Transverse colon (tissue), 4 donors: ENCODE measurements around the gene BCL11A.

Experiments
- POLR2A ChIP-seq: fragments of 450-650 bp; IDR thresholded peaks from one replicate; pipeline ENCODE4 v1.6.1; 2016; ENCODE audit warnings: antibody characterized with exemption, mild to moderate bottlenecking, moderate library complexity
- POLR2AphosphoS5 ChIP-seq, 3 donors: sonication (generic); formaldehyde crosslinking; IDR thresholded peaks; one replicate each; pipeline ENCODE4 v1.6.1; 2016; ENCODE audit warnings: antibody characterized with exemption in 3 of 3
- TF ChIP-seq, protein P1 (sequence below), 5 experiments: fragments of 200-600 bp in 3 of 5; fragments of 450-650 bp in 2 of 5; sonication (generic) in 3 of 5; IDR thresholded peaks; 1 replicate in 2 of 5; 2 replicates in 3 of 5; pipeline ENCODE4 v1.5.1; 2016 to 2017; ENCODE audit warnings: antibody characterized with exemption in 5 of 5, inconsistent platforms in 3 of 5, mild to moderate bottlenecking in 2 of 5, moderate library complexity in 1 of 5

DNA sequence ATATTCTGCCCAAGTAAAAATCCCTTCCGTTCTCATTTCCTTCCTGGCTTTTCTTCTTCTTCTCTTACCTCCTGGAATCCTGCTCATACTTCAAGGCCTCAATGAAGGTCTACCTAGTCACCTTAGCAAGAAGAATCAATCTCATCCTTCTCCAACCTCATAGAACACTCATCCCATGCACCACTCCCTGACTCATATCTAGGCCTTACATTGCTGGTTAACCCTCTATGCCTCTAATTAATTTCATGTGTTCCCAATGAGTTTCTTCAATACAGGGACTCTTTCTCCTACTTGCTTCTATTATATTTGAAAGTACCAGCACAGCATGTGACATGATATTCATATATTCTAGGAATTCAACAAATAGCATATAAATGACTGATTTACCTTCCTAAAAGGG is 63.0 kb downstream of the BCL11A start:
- TF ChIP-seq POLR2A (no peak), POLR2AphosphoS5 (IDR thresholded peaks at IDR 0.05) (no peak)
- TF ChIP-seq, protein P1, sequence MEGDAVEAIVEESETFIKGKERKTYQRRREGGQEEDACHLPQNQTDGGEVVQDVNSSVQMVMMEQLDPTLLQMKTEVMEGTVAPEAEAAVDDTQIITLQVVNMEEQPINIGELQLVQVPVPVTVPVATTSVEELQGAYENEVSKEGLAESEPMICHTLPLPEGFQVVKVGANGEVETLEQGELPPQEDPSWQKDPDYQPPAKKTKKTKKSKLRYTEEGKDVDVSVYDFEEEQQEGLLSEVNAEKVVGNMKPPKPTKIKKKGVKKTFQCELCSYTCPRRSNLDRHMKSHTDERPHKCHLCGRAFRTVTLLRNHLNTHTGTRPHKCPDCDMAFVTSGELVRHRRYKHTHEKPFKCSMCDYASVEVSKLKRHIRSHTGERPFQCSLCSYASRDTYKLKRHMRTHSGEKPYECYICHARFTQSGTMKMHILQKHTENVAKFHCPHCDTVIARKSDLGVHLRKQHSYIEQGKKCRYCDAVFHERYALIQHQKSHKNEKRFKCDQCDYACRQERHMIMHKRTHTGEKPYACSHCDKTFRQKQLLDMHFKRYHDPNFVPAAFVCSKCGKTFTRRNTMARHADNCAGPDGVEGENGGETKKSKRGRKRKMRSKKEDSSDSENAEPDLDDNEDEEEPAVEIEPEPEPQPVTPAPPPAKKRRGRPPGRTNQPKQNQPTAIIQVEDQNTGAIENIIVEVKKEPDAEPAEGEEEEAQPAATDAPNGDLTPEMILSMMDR (IDR thresholded peaks at IDR 0.05): no peak
